ENCODE data around the gene OR10H5. TPM values are rescaled to one million over a fixed set of nuclear protein-coding genes. Genes with fewer than 3 reads are reported as not detected.
"Not testable (repeated sequence)": the region's sequence is repeated elsewhere in the genome, so short reads cannot be mapped to it uniquely, and the experiment has no call there.

The OR10H5 gene
- polyA plus RNA-seq, 4 donors: 0.04 to 0.14 (median 0.05) TPM

- DNase-seq (ENCODE audit: low read depth in 4 of 4, low spot score in 3 of 4): no peak
Observed at GRCh38 chr19:15841875-15842569, 54.6 kb downstream of the OR10H5 start.

DNA sequence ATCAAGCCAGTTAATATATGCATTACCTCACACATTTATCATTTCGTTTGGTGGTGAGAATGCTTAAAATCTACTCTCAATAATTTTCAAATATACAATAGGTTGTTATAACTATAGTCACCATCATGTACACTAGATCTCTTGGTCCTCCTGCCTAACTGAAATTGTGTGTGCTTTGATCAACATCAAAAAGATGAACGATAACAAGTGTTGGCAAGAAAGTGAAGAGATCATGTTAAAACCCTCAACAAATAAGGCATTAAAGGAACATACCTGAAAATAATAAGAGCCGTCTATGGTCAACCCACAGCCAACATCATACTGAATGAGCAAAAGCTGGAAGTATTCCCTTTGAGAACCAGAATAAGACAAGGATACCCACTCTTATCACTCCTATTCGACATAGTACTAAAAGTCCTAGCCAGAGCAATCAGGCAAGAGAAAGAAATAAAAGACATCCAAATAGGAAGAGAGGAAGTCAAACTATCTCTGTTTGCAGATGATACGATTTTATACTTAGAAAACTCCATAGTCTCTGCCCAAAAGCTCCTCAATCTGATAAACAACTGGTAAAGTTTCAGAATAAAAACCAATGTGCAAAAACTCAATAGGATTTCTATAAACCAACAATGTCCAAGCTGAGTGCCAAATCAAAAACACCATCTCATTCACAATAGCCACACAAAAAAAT is 55.9 kb downstream of the OR10H5 start:
- no peak for DNase-seq (ENCODE audit: low read depth in 4 of 4, low spot score in 3 of 4)

DNA sequence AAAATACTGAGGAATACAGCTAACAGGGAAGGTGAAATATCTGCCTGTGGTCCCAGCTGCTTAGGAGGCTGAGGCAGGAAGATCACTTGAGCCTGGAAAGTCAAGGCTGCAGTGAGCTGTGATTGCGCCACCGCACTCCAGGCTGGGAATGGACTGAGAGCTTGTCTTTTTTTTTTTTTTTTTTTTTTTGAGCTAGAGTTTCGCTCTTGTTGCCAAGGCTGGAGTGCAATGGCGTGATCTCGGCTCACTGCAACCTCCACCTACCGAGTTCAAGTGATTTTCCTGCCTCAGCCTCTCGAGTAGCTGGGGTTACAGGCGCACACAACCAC is 56.4 kb downstream of the OR10H5 start:
- DNase-seq (ENCODE audit: low read depth in 4 of 4, low spot score in 3 of 4): not testable (repeated sequence)

GRCh38 chr19:15846923-15847322 is 59.5 kb downstream of the OR10H5 start:
- DNase-seq (ENCODE audit: low read depth in 4 of 4, low spot score in 3 of 4): no peak

DNA sequence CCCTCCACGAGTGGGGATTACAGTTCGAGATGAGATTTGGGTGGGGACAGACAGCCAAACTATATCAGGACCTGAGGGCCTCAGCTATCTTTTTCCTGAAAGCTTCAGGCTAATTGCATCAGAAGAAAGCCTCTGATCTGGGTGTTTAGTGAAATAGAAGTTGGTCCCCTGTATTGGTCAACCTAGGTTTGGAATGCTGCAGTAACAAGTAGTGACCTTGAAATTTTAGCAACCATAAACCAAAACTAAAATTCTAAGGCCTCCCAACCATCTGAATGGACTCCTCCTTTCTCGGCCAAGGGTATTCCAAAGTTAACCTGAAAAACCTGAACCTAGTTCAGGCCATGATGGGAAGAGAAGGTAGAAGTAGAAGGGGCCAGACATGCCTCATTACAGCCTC is 62.9 kb downstream of the OR10H5 start:
- no peak for DNase-seq (ENCODE audit: low read depth in 4 of 4, low spot score in 3 of 4)

Other genes with a start within 250 kb of the OR10H5 start
- under 1 TPM in 1 of 4 donors, not detected in 3; 0.06 TPM for gene CYP4F8, start 172.4 kb upstream of the OR10H5 start, polyA plus RNA-seq (ENCODE audit: insufficient read length in 4 of 4)
- gene CYP4F3, start 146.8 kb upstream of the OR10H5 start, polyA plus RNA-seq (ENCODE audit: insufficient read length in 4 of 4): under 1 TPM; 0.14 to 0.89 (median 0.62) TPM
- 10 to 100 TPM in 1 of 4 donors, 1 to 10 TPM in 2, under 1 TPM in 1; 0.57 to 10.1 (median 1.7) TPM for gene CYP4F12, start 114.6 kb upstream of the OR10H5 start, polyA plus RNA-seq (ENCODE audit: insufficient read length in 4 of 4)
- gene OR10H2, start 59.6 kb upstream of the OR10H5 start, polyA plus RNA-seq (ENCODE audit: insufficient read length in 4 of 4): not detected
- not detected for gene OR10H3, start 49.7 kb upstream of the OR10H5 start, polyA plus RNA-seq (ENCODE audit: insufficient read length in 4 of 4)
- under 1 TPM in 1 of 4 donors, not detected in 3; 0.04 TPM for gene OR10H1, start 28.0 kb downstream of the OR10H5 start, polyA plus RNA-seq (ENCODE audit: insufficient read length in 4 of 4)
- gene CYP4F2, start 110.4 kb downstream of the OR10H5 start, polyA plus RNA-seq (ENCODE audit: insufficient read length in 4 of 4): under 1 TPM in 3 of 4 donors, not detected in 1; 0.24 to 0.32 (median 0.27) TPM
- 1 to 10 TPM in 1 of 4 donors, not detected in 3; 1.1 TPM for gene CYP4F11, start 146.9 kb downstream of the OR10H5 start, polyA plus RNA-seq (ENCODE audit: insufficient read length in 4 of 4)
- gene OR10H4, start 161.3 kb downstream of the OR10H5 start, polyA plus RNA-seq (ENCODE audit: insufficient read length in 4 of 4): not detected